CD4-positive, alpha-beta T cell treated with Interleukin-6 at 100 ng/mL for 8 hours (primary cell): ENCODE measurements around the gene PNISR.
"Not testable (repeated sequence)": the region's sequence is repeated elsewhere in the genome, so short reads cannot be mapped to it uniquely, and the experiment has no call there.

Experiments
- DNase-seq: peaks from one replicate; pipeline ENCODE4 v3.0.0-alpha.2; 2020; ENCODE audit warnings: mixed read lengths, low spot score

PNISR gene

GRCh38 chr6:99424761-99425646 is at the start of gene PNISR:
TSS of gene PNISR (minus strand) at chr6:99425308. CDS start at chr6:99414659, 10,649 bp downstream.
- DNase-seq, result peak; percentile 93

GRCh38 chr6:99473730-99474129 is 48.6 kb upstream of the PNISR start:
- no peak for DNase-seq

- DNase-seq, result no peak
Observed at GRCh38 chr6:99471638-99472037, 46.5 kb upstream of the PNISR start.

- peak; percentile 14 for DNase-seq
Observed at GRCh38 chr6:99467509-99468106, 42.5 kb upstream of the PNISR start.

- DNase-seq, result not testable (repeated sequence)
Observed at GRCh38 chr6:99459133-99459532, 34.0 kb upstream of the PNISR start.

- DNase-seq, result no peak
Observed at GRCh38 chr6:99458319-99458718, 33.2 kb upstream of the PNISR start.

- DNase-seq, result no peak
Observed at GRCh38 chr6:99446076-99446475, 21.0 kb upstream of the PNISR start.

GRCh38 chr6:99434702-99435530 is 9.8 kb upstream of the PNISR start:
- peak; percentile 23 for DNase-seq

- no peak for DNase-seq
Observed at GRCh38 chr6:99432877-99433276, 7.8 kb upstream of the PNISR start.

- no peak for DNase-seq
Observed at GRCh38 chr6:99431901-99432300, 6.8 kb upstream of the PNISR start.

- no peak for DNase-seq
Observed at GRCh38 chr6:99427988-99428387, 2.9 kb upstream of the PNISR start.

- DNase-seq, result no peak
Observed at GRCh38 chr6:99426451-99426757, 1.3 kb upstream of the PNISR start.

- DNase-seq, result peak; percentile 47
Observed at GRCh38 chr6:99425647-99426450, 741 bp upstream of the PNISR start.

- no peak for DNase-seq
Observed at GRCh38 chr6:99424022-99424421, 1.1 kb downstream of the PNISR start.

GRCh38 chr6:99422912-99423311 is 2.2 kb downstream of the PNISR start:
- DNase-seq, result no peak

- DNase-seq, result no peak
Observed at GRCh38 chr6:99416892-99417767, 8.0 kb downstream of the PNISR start.

GRCh38 chr6:99416226-99416625 is 8.9 kb downstream of the PNISR start:
- no peak for DNase-seq

- DNase-seq, result no peak
Observed at GRCh38 chr6:99415446-99415845, 9.7 kb downstream of the PNISR start.

GRCh38 chr6:99412065-99412464 is 13.0 kb downstream of the PNISR start:
- DNase-seq, result no peak

- no peak for DNase-seq
Observed at GRCh38 chr6:99409672-99410071, 15.4 kb downstream of the PNISR start.

- DNase-seq, result no peak
Observed at GRCh38 chr6:99407076-99407475, 18.0 kb downstream of the PNISR start.
